HK-2 (cell line): ENCODE measurements around the gene GIN1.
"Not testable (repeated sequence)": the region's sequence is repeated elsewhere in the genome, so short reads cannot be mapped to it uniquely, and the experiment has no call there.

Source experiments
- DNase-seq: peaks from one replicate; pipeline ENCODE4 v3.0.0-alpha.2; 2018; ENCODE audit not compliant: unreplicated experiment

GIN1 gene, protein sequence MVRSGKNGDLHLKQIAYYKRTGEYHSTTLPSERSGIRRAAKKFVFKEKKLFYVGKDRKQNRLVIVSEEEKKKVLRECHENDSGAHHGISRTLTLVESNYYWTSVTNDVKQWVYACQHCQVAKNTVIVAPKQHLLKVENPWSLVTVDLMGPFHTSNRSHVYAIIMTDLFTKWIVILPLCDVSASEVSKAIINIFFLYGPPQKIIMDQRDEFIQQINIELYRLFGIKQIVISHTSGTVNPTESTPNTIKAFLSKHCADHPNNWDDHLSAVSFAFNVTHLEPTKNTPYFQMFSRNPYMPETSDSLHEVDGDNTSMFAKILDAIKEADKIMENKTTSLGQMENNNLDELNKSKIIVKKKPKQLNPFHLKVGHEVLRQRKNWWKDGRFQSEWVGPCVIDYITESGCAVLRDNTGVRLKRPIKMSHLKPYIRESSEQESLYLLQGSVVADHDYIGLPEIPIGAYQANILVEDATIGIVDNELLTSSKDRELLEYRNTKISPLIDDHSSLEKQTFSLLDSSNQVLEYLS

GRCh38 chr5:103119765-103120606 lies at the start of gene GIN1, which contains the start of gene PPIP5K2:
Gene GIN1, minus strand, starts transcription at chr5:103120138. Its CDS starts 11,431 bp downstream, at chr5:103108707.
Gene PPIP5K2, plus strand, starts transcription at chr5:103120301. Its CDS starts 9,289 bp downstream, at chr5:103129590.
- DNase-seq: peak; percentile 93

DNA sequence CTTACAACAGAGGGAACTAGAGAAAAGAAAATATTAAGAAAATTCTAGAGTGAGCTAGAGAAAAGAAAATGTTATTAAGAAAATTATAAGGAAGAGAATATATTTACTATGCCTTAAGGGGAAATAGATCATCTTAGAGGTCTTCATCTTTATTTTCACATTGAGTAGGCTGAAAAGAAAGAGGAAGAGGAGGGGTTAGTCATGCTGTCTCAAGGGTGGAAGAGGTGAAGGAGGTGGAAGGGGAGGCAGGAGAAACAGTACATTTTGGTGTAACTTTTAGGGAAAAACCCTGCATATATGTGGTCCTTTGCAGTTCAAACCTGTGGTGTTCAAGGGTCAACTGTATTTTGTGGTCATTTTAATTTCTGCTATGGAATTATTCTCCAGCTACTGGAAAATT lies 46.8 kb upstream of the GIN1 start:
- DNase-seq: no peak

GRCh38 chr5:103151156-103151555 lies 31.2 kb upstream of the GIN1 start:
- no peak for DNase-seq

GRCh38 chr5:103148213-103148612 lies 28.3 kb upstream of the GIN1 start:
- DNase-seq: no peak

GRCh38 chr5:103145196-103145595 lies 25.3 kb upstream of the GIN1 start:
- no peak for DNase-seq

- not testable (repeated sequence) for DNase-seq
These were observed 22.2 kb upstream of the GIN1 start for GRCh38 chr5:103142132-103142531.

- peak; percentile 60 for DNase-seq
These were observed 19.4 kb upstream of the GIN1 start for GRCh38 chr5:103139264-103139865.

DNA sequence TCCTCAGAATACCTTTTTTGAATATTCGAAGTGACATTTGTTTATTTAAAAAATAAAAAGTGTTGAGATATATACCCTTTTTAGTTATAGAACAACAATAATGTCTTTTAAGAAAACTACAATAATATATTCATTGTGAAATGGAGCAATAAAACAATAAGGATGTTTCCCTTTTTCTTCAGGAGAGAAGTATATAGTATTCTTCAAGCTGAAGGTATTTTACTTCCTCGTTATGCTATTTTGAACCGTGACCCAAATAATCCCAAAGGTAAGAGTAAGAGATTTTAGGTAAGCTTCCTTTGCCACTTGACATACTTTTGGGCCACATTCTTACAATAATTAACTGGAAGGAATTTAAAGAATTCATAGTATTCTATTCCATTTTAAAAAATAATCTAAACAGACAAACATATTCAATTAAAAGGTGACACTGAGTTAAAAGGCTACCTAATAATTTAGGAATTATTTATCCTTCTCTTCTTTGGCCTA lies 18.3 kb upstream of the GIN1 start:
- no peak for DNase-seq

GRCh38 chr5:103135461-103135860 lies 15.5 kb upstream of the GIN1 start:
- DNase-seq: no peak

DNA sequence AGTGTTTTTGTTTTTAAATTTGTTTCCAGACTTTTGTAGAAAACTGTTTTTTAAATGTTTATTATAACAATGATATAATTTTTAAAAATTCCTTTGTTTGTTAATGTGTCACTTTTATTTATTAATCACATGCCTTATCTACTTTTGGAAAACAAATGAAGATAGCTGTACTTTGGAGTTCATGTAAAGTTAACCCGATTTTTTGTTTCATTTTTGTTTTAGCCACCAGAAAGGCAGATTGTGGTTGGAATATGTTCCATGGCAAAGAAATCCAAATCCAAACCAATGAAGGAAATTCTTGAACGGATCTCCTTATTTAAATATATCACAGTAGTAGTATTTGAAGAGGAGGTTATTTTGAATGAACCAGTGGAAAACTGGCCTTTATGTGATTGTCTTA lies 13.3 kb upstream of the GIN1 start:
- no peak for DNase-seq

GRCh38 chr5:103132684-103133083 lies 12.7 kb upstream of the GIN1 start:
- no peak for DNase-seq

GRCh38 chr5:103128202-103128601 lies 8.3 kb upstream of the GIN1 start:
- no peak for DNase-seq

- no peak for DNase-seq
These were observed 7.4 kb upstream of the GIN1 start for GRCh38 chr5:103127292-103127817.

DNA sequence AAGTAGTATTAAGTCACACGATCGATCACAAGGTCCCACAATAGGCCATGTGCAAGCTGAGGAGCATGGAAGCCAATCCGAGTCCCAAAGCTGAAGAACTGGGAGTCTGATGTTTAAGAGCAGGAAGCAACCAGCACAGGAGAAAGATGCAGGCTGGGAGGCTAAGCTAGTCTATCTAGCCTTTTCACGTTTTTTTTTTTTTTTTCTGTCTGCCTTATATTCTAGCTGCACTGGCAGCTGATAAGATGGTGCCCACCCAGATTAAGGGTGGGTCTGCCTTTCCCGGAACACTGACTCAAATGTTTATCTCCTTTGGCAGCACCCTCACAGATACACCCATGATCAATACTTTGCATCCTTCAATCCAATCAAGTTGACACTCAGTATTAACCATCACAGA lies 6.6 kb upstream of the GIN1 start:
- DNase-seq: no peak

DNA sequence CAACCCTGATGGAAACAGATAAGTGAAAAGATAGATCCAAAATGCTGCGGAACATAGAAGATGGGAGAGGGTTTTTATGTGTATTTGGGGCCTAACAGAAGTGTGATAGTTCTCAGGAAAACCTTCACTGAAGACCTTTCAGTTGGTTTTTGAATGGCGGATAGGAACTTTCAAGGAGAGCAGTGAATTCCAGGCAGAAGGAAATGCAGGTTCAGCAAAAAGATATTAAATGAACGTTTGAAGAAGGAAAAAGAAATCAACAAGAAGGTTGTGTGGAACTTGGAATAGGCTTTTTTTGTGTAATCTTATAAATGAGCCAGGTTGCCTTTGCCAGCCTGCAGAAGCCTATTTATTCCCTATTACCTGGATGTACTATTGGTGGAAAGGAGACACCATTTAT lies 2.3 kb upstream of the GIN1 start:
- DNase-seq: no peak

GRCh38 chr5:103120607-103121200 lies 766 bp upstream of the GIN1 start:
- DNase-seq: peak; percentile 16

DNA sequence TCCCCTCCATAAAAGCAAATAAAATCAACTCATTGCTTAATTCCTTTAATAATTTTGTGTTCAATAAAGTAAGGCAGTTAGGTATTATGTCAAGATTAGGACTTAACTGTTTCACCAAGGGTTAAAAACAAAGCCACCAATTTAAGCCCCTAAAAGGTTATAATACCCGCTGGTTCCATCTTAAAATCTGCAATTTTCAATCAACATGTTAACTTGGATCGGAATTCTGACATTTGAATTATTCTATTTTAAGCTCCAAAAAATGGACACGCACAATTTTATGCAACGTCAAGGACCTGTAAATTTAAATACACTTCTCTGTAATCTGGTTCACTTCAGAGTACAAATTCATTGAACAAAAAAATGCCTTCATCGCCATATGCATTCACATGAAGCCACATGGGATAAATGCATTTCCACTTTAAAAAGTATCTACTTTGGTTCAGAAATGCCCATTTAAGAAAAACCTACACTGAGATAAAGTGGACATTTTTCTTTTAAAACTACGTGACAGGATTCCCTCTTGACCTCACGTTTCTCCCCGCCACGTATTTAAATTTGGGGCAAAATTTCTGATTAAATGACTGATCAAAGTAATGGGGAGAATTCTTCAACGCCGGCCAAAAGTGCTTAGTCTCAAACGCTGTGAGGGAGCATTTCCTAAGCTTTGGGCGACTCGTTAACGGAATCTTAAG lies 721 bp downstream of the GIN1 start:
- DNase-seq: no peak

DNA sequence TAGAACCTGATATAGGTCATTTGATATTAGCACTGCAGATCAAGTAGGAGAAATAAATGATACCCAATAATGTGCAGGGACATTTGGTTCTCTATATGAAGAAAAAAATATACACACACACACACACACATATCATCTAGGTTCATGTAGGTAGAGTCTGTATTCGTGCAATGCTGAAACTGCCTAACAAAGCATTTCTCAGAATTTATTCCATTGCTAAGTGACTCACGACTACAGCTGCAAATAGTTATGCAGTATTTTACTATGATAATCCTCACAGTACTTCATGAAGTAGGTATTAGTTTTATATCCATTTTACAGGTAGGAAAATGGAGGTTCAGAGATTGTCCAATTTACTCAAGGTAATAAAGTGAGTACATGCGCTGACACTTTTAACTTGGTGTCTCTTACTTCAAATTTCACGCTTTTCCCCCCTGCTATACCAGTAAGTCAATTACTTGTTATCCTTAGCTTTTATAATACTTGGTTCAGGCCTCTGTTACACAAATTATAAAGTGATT lies 2.4 kb downstream of the GIN1 start:
- DNase-seq: no peak

DNA sequence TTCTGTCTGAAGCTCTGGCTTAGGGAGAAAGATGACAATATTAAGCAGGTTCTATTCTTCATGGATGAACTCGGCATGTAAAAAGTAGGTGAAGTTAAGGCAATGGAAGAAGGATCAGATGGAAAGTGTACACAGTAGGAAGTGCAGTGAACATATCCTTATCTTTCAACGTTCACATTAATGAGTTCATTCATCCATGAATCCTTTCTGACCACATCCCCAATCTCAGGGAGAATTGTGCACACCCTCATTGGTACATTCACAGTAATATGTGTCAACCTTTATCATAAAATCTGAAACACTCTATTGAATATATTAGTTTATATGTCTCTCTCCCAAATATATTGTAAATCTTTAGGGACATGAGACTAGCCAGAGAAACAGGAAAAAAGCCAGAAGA lies 5.5 kb downstream of the GIN1 start:
- no peak for DNase-seq

- no peak for DNase-seq
These were observed 7.0 kb downstream of the GIN1 start for GRCh38 chr5:103112910-103113309.
